ENCODE data around the gene HOXD1.

The HOXD1 gene

GRCh38 chr2:176154576-176155252 is 33.8 kb upstream of the HOXD1 start:
- DNase-seq = no peak

GRCh38 chr2:176155356-176156044 is 33.0 kb upstream of the HOXD1 start:
- DNase-seq = no peak

GRCh38 chr2:176156301-176156806 is 32.1 kb upstream of the HOXD1 start:
- DNase-seq = no peak

DNA sequence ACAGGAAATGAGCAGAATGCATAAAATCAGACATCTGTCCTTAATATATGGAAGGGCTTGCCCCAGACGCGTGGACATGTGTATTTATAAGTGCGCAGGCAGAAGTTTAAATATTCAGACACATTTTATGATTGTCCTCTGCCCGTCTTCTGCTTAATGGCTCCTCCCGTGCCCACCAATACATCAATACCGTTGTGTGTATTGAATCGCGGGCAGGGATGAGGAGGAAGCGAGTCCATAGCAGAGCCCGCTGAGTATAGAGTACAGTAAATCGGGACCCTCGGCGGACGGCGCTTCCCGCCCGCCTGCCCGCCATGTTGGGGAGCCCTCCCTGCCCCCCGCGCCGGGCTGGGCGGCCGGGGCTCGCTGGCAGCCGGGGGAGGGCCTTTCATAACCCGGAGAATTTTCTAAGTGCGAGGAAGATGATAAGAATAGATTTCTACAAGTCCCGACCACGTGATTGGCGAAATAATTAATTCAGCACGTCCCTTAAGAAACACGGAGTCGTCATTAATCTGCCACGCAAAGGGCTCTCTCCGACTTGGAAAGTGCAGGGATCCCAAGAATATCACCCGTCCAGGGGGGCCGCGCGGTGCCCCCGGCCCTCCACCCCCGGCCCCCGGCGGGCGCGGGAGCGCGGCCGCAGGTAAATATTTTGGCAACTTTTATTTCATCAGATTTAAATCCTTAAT is 31.5 kb upstream of the HOXD1 start, which contains the start of gene HOXD3:
Gene HOXD3, plus strand, starts transcription at position 501 of the 692 bp plus-strand sequence. CDS start 11,808 bp downstream, outside the sequence.
- peak; percentile 44 for DNase-seq

GRCh38 chr2:176157499-176158185 is 30.8 kb upstream of the HOXD1 start:
- peak; percentile 81 for DNase-seq

DNA sequence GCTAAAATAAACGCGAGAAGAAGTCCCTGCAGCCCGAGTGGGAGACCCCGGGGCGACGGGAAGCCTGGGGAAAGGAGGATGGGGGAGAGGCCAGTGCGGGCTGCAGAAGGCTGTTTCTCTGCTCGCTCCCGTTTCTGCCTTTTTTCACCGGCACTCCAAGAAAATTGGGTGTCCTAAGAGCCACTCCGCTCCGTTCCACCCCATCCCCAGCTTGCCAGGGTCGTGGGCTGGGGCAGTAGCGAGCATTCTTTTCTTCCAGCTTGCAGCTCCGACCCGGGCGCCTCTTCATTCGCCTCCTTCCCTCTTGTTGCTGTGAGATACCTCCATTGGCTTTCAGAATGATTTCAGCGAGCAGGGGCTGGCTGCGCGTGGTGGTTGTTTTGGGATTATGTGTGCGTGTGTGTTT is 30.3 kb upstream of the HOXD1 start:
- DNase-seq = peak; percentile 80

DNA sequence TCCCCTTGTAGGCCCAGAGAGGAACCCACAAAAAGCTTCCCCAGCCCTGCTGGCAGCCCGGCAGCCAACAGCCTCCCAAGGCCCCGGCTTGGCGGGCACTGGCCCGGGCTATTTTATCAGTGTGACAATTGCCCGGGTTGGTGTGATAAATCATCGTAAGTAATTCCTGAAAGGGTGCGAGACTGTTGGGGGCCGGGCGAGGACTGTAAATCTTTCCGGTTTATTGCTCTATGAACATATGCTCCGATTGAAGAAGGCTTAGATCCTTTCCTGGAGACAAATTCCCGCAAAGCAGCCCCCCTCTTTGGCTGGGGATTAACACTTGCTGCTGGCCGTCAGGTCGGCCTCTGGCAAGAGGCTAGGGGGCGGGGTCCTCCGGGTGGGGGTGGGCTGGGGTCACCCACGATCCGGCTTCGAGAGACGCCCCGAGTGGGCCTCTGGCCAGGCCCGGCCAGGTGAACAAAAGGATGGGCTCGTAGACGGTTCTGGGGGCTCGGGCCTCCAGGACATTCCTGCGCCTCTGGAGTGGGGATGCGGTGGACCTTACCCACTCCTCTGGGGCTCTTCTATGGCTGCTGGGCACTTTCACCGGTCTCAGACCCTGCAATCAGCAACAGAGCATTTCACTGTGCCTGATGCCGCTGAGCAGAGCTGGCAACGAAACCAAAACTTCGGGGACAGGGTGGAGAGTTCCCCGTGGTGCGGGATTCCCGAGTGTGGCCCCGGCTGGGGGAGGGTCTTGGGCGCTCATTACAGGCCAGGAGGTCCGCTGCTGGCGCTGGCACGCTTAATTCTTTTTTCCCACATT is 29.4 kb upstream of the HOXD1 start:
- DNase-seq = peak; percentile 39

DNA sequence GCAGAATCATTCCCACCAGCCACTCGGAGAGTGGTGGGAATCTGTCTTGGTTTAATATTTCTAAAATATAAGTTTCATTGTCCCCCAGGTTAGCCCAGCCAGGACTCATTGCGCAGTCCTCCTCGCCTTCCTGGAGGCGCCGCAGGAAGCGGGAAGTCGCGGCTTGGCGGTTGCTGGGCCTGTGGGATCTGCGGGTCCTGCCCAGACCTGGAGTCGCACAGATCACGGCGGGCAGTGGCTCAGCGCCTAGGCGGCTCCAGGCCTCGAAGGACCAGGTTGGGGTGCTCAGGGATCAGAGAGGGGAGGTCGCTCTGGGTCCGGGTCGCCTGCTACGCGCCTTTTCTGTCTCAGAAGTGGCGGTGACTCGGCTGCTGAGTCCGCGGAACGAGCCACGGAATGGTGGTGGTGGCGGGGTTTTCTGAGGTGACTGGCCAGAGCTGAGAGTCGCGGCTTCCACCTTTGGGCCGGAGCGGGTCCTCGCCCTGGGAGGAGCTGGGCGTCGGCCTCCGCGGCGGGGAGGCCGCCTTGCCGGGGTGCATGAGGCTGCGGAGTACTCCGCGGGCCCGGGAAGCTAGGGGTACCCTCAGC is 28.7 kb upstream of the HOXD1 start:
- DNase-seq = peak; percentile 32

- DNase-seq = peak; percentile 24
Measured at GRCh38 chr2:176160251-176160985, 28.1 kb upstream of the HOXD1 start.

DNA sequence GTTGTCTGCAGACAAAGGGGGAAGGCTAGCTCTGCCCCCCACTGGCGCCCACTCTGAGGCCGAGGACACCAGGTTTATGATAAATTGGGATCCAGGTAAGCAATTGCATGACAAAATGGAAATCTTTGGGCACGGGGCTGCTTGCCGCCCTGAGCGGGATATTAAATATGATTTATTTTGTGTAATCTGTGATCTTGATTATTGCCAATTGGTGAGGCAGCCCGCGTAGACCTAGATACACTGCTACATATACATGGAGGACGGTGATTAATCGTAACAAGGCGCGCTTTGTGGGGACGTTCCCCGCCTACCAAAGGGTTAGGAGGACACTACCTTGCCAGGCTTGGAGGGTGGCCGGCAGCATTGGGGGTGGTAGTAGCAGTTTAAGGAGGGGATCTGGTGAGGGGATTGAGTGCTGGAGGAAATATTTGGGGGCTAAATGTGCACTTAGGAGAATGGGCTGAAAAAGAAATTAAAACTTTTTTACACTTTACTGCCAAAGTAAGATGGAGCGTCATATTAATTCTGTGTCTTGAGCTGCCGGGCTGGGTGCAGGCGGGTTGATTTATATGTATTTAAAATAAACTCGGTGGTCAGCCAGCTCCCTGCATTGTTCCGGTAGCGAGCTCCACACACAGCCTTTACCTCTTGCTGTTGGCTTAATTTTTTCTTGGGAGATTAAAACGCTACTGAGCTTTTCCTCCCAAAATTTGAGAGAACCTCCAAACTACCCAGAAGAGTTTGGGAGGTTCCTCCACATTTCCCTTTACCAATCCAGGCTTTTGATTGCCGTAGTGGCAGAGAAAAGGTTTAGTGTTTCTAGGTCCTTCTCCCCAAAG is 27.3 kb upstream of the HOXD1 start:
- no peak for DNase-seq

- no peak for DNase-seq
Measured at GRCh38 chr2:176161825-176162626, 26.4 kb upstream of the HOXD1 start.

- no peak for DNase-seq
Measured at GRCh38 chr2:176162911-176163671, 25.4 kb upstream of the HOXD1 start.

DNA sequence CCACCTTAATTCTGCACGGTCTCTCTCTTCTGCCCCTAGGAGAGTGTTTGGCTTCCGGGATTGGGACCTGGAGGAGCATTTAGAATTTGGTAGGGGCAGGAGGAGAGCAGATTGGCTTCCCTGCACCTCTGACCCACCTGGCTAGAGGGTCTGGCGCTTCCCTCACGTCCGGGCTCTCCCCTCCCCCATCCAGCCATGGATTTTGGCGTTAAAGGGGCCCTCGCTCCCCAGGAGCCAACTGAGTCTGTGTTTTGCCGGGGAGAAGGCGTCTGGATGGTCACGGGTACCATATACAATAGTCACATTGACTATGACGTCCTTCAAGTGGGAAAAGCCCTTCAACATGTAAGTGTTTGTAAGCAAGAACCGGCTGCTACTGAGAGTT is 24.8 kb upstream of the HOXD1 start:
- no peak for DNase-seq

DNA sequence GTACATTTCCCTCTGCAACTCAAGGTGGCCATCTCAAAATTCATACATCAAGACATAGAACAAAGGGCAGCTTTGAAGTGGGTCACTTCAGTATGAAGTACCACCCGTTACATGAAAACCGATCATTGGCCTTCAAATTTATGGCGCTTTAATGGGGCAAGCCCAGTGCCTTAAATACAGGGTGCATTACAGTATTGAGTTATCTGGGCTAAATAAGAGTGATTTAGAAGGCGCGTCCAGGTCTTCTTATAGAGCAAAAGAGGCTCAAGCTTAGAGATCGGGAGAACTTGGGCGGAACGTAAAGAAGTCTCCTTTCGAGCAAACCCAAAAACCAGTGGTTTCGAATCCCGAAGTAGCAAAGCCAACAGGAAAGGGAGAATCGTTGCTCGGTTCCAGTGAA is 24.3 kb upstream of the HOXD1 start:
- no peak for DNase-seq

DNA sequence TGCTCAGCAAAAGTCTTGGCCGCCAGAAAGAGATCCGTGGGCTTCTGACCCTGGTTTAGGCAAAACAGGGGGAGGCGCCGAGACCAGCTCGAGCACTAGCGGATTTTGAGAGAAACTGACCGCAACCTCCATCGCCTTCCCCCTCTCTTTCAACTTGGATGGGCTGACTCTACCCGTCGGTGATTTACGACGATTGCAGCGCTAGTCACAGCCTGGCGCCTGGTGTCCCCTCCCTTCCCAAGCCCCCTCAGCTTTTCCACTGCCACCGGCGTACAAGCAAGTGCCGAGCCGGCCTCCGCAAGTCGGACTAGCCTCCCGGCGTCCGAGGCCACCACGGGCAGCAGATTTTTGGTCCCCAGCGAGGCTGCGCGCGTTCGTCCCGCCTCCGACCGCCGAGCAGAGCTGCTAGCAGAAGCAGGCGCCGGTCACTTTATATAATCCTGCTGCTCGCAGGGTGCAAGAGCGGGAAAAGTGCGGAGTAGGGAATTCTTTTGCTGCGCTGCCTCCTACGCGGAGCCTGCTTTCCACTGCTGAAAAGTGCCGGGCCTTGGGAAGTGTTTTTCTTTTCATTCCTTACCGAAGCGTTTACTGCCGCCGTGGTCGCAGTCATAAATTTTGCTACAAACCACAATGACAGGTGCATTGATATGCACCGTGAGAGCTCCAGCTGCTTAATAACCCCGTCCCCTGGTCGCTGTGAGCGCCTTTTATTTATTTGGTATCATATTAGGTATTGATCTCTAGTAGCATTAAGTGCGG is 23.7 kb upstream of the HOXD1 start:
- no peak for DNase-seq

GRCh38 chr2:176165370-176166050 is 23.0 kb upstream of the HOXD1 start:
- DNase-seq = no peak

DNA sequence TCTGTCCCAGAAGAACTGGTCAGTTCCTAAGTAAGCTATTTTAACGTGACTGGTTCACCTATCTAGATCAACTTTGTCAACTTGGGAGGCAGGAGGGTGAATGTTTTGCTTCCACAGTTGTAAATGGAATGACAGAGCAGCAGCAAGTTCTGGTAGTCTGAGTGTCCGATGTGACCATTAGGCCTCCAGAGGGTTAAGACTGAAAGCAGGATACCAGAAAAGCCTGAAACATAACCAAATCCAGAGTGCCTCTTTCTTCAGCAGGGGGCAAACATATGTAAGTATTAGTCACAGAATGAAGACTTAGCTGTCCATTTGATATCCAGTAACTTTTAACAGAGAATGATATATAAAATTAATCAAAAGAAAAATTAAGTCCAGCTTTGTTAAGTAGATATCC is 22.2 kb upstream of the HOXD1 start:
- no peak for DNase-seq
